ENCODE measurements around the gene SUPT4H1.

The SUPT4H1 gene

DNA sequence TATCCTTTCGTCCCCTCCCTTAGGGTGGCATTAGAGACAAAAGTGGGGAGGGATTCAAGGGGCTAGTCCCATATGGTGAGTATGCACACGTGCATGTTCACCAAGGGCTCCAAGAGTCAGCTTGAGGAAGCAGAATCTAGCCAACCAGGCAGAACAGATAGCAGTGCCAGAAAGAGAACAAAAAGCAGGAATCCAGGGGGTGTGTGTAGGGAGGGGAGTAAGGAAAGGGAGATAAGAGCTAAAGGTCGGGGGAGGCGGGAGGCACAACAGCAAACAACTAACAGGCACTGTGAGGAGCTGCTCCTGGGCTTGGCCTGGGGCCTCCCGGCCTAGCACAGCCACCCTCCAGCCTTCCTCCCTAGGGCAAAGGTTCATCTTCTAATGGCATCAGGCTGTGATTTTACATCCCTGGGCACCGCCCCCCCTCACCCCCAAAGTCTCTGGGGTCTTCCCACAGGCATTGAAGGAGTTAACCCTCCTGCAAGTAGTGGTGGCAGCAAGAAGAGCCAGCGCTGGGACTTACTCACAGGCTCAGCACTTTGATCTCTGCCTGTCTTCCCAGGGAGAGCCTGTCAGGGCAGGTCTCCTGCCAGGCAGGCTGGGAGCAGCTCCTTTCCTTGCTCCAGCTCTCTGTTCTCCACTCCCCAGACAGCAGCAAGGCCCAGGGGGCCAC is 12.4 kb upstream of the SUPT4H1 start:
- no peak for ATAC-seq (ENCODE audit: insufficient read depth, low read depth)

DNA sequence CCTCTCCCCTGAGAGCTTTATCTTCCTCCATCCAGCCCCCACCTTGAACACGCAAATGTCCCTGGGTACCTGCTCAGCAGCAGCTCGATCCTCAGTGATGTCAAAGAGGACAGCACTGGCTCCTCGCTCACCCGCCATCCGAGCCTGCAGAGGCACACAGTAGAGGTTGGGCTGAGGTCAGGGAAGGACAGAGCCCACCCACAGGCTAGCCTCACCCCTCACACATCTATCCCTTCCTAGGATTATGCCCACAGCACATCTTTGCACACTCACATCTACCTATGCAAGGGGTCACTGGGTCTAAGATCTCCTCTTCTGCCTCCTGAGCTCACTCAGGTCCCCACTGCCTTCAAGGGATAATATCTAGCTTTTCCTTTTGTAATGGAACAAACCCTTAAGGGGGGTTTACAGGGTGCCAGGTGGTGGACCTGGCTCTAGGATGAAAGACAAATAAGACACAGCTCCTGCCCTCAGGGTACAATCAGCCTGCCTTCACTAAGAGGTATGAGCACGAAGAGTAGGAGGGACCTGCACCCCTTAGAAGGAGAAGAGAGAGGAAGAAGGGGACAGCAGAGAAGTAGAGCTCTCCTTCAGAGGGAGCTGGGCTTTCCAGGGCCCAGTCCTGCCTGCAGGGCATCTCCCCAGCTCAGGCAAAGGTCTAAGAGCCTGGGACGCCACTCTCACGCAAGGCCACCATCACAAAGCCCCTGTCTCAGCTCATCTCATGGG is 11.6 kb upstream of the SUPT4H1 start:
- ATAC-seq (ENCODE audit: insufficient read depth, low read depth), result no peak
- TF ChIP-seq EZH2 (IDR thresholded peaks at IDR 0.05; ENCODE audit: borderline replicate concordance, low read depth, low read length, severe bottlenecking), result no peak
- TF ChIP-seq, protein P1, sequence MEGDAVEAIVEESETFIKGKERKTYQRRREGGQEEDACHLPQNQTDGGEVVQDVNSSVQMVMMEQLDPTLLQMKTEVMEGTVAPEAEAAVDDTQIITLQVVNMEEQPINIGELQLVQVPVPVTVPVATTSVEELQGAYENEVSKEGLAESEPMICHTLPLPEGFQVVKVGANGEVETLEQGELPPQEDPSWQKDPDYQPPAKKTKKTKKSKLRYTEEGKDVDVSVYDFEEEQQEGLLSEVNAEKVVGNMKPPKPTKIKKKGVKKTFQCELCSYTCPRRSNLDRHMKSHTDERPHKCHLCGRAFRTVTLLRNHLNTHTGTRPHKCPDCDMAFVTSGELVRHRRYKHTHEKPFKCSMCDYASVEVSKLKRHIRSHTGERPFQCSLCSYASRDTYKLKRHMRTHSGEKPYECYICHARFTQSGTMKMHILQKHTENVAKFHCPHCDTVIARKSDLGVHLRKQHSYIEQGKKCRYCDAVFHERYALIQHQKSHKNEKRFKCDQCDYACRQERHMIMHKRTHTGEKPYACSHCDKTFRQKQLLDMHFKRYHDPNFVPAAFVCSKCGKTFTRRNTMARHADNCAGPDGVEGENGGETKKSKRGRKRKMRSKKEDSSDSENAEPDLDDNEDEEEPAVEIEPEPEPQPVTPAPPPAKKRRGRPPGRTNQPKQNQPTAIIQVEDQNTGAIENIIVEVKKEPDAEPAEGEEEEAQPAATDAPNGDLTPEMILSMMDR (IDR thresholded peaks at IDR 0.05; ENCODE audit: borderline replicate concordance, extremely low read depth, low read length, poor library complexity, severe bottlenecking), result no peak
- Histone ChIP-seq H4K20me1 (ENCODE audit: insufficient read depth, low read length) (no peaks in the 10 kb centered on the region), H3K79me2 (ENCODE audit: insufficient read depth, low read length) (no peaks in the 10 kb centered on the region), H3K9ac (ENCODE audit: low read depth, low read length) (no peak overlapping the region), H3K27me3 (ENCODE audit: insufficient read depth, low read length, poor library complexity) (no peaks in the 10 kb centered on the region), H3K9me3 (ENCODE audit: insufficient read depth, low read length, severe bottlenecking) (no peaks in the 10 kb centered on the region), H3K4me2 (ENCODE audit: insufficient read depth, low read length) (no peak overlapping the region), H3K4me1 (ENCODE audit: insufficient read depth, low read length) (no peaks in the 10 kb centered on the region), H2AFZ (ENCODE audit: low read depth, low read length) (no peak overlapping the region), H3K27ac (ENCODE audit: low read length) (no peak overlapping the region), H3K36me3 (ENCODE audit: insufficient read depth, low read length) (no peaks in the 10 kb centered on the region), H3K4me3 (ENCODE audit: low read depth in 1 of 2, low read length in 2 of 2) (no peak overlapping the region)
- no peak for DNase-seq

More for the DNA sequence above, 12.4 kb upstream of the SUPT4H1 start:
- Histone ChIP-seq H4K20me1 (ENCODE audit: insufficient read depth, low read length) (no peaks in the 10 kb centered on the region), H3K9me3 (ENCODE audit: insufficient read depth, low read length, severe bottlenecking) (no peaks in the 10 kb centered on the region), H3K9ac (ENCODE audit: low read depth, low read length) (no peak overlapping the region), H3K4me2 (ENCODE audit: insufficient read depth, low read length) (no peak overlapping the region), H3K27ac (ENCODE audit: low read length) (no peak overlapping the region), H2AFZ (ENCODE audit: low read depth, low read length) (no peak overlapping the region), H3K4me3 (ENCODE audit: low read depth in 1 of 2, low read length in 2 of 2) (no peak overlapping the region), H3K36me3 (ENCODE audit: insufficient read depth, low read length) (no peaks in the 10 kb centered on the region), H3K4me1 (ENCODE audit: insufficient read depth, low read length) (no peaks in the 10 kb centered on the region), H3K27me3 (ENCODE audit: insufficient read depth, low read length, poor library complexity) (no peaks in the 10 kb centered on the region), H3K79me2 (ENCODE audit: insufficient read depth, low read length) (no peaks in the 10 kb centered on the region)
- no peak for DNase-seq
- TF ChIP-seq EZH2 (IDR thresholded peaks at IDR 0.05; ENCODE audit: borderline replicate concordance, low read depth, low read length, severe bottlenecking), result no peak

- Histone ChIP-seq H3K27ac (ENCODE audit: low read length) (no peak overlapping the region), H3K4me3 (ENCODE audit: low read depth in 1 of 2, low read length in 2 of 2) (no peak overlapping the region), H3K9ac (ENCODE audit: low read depth, low read length) (no peak overlapping the region), H3K4me2 (ENCODE audit: insufficient read depth, low read length) (no peak overlapping the region), H3K4me1 (ENCODE audit: insufficient read depth, low read length) (no peaks in the 10 kb centered on the region), H3K9me3 (ENCODE audit: insufficient read depth, low read length, severe bottlenecking) (no peaks in the 10 kb centered on the region), H3K27me3 (ENCODE audit: insufficient read depth, low read length, poor library complexity) (no peaks in the 10 kb centered on the region), H3K36me3 (ENCODE audit: insufficient read depth, low read length) (no peaks in the 10 kb centered on the region), H3K79me2 (ENCODE audit: insufficient read depth, low read length) (no peaks in the 10 kb centered on the region), H4K20me1 (ENCODE audit: insufficient read depth, low read length) (no peaks in the 10 kb centered on the region), H2AFZ (ENCODE audit: low read depth, low read length) (no peak overlapping the region)
- ATAC-seq (ENCODE audit: insufficient read depth, low read depth) (no peak), DNase-seq (no peak)
- TF ChIP-seq, protein P1 (IDR thresholded peaks at IDR 0.05; ENCODE audit: borderline replicate concordance, extremely low read depth, low read length, poor library complexity, severe bottlenecking), result no peak
- TF ChIP-seq EZH2 (IDR thresholded peaks at IDR 0.05; ENCODE audit: borderline replicate concordance, low read depth, low read length, severe bottlenecking), result no peak
Measured at GRCh38 chr17:58362368-58363014, 10.5 kb upstream of the SUPT4H1 start.
